K562 (cell line): ENCODE results near the gene ECE2. TPM values are rescaled to one million over a fixed set of nuclear protein-coding genes. Genes with fewer than 3 reads are reported as not detected.

ENCODE experiments used
- ARID1B ChIP-seq: fragments of 450-650 bp; IDR thresholded peaks from 2 replicates; pipeline ENCODE4 v1.6.1; 2016; ENCODE audit warnings: antibody characterized with exemption, mild to moderate bottlenecking, inconsistent platforms
- ARID3B ChIP-seq: fragments of 250-450 bp; sonication (Bioruptor Pico); IDR thresholded peaks from 2 replicates; pipeline ENCODE4 v1.4.0; 2020; ENCODE audit warnings: borderline replicate concordance
- COPS2 ChIP-seq: fragments of 450-650 bp; conservative IDR thresholded peaks from 2 replicates; pipeline ENCODE4 v1.6.1; 2016; ENCODE audit warnings: mild to moderate bottlenecking, moderate library complexity
- EHMT2 ChIP-seq: fragments of 450-650 bp; IDR thresholded peaks from 2 replicates; pipeline ENCODE4 v1.6.1; 2018; ENCODE audit warnings: antibody characterized with exemption
- HDAC8 ChIP-seq: fragments of 450-650 bp; IDR thresholded peaks from 2 replicates; pipeline ENCODE4 v1.6.1; 2016; ENCODE audit warnings: mild to moderate bottlenecking, missing genetic modification characterization, moderate library complexity, missing compliant biosample characterization
- HIVEP1 ChIP-seq: fragments of 250-450 bp; sonication (Bioruptor Pico); IDR thresholded peaks from 2 replicates; pipeline ENCODE4 v1.4.0; 2020; ENCODE audit warnings: mild to moderate bottlenecking
- HMG20B ChIP-seq: fragments of 250-450 bp; sonication (Bioruptor Pico); IDR thresholded peaks from 2 replicates; pipeline ENCODE4 v1.5.0; 2021; ENCODE audit warnings: mild to moderate bottlenecking
- MITF ChIP-seq: IDR thresholded peaks from 2 replicates; pipeline ENCODE4 v1.6.1; 2014; ENCODE audit warnings: antibody characterized with exemption
- MXI1 ChIP-seq: IDR thresholded peaks from 2 replicates; pipeline ENCODE4 v1.6.1; 2011; ENCODE audit warnings: low read depth, mild to moderate bottlenecking, improper control_type of control experiment, low read length
- MYNN ChIP-seq, 2 experiments: sonication (generic); formaldehyde crosslinking in 1 of 2; IDR thresholded peaks; 2 replicates each; pipeline versions ENCODE4 v1.5.0 to v1.6.1; 2016 to 2020; ENCODE audit warnings: antibody characterized with exemption in 1 of 2, missing genetic modification reagents in 1 of 2
- NBN ChIP-seq: fragments of 450-650 bp; IDR thresholded peaks from 2 replicates; pipeline ENCODE4 v1.6.1; 2016; ENCODE audit warnings: low read depth, mild to moderate bottlenecking
- NR1H2 ChIP-seq: sonication (generic); formaldehyde crosslinking; IDR thresholded peaks from 2 replicates; pipeline ENCODE4 v1.4.0; 2020; ENCODE audit warnings: mild to moderate bottlenecking, missing genetic modification reagents
- NR3C1 ChIP-seq: sonication (generic); formaldehyde crosslinking; IDR thresholded peaks from 2 replicates; pipeline ENCODE4 v1.8.1; 2022; ENCODE audit warnings: missing genetic modification reagents
- PRDM10 ChIP-seq: fragments of 450-650 bp; IDR thresholded peaks from 2 replicates; pipeline ENCODE4 v1.6.1; 2018; ENCODE audit not compliant: partially characterized antibody
- RBM15 ChIP-seq: fragments of 200-400 bp; formaldehyde crosslinking; IDR thresholded peaks from 2 replicates; pipeline ENCODE4 v1.6.1; 2018; ENCODE audit warnings: mild to moderate bottlenecking, low read length, moderate library complexity; ENCODE audit not compliant: insufficient read depth
- SMAD1 ChIP-seq: fragments of 150-350 bp; IDR thresholded peaks from 2 replicates; pipeline ENCODE4 v1.6.1; 2014; ENCODE audit warnings: low read length, low read depth; ENCODE audit not compliant: partially characterized antibody
- SMC3 ChIP-seq: conservative IDR thresholded peaks from 2 replicates; pipeline ENCODE4 v1.6.1; 2011; ENCODE audit warnings: low read depth, low read length, improper control_type of control experiment; ENCODE audit not compliant: insufficient read depth
- STAT5B ChIP-seq: fragments of 250-450 bp; sonication (Bioruptor Pico); IDR thresholded peaks from 2 replicates; pipeline ENCODE4 v1.8.0; 2021; ENCODE audit warnings: mild to moderate bottlenecking, inconsistent platforms
- TBP ChIP-seq: optimal IDR thresholded peaks from 2 replicates; pipeline ENCODE3; 2011; ENCODE audit warnings: low read depth, low read length, improper control_type of control experiment
- ZNF140 ChIP-seq: fragments of 250-450 bp; sonication (Bioruptor Pico); IDR thresholded peaks from 2 replicates; pipeline ENCODE4 v1.8.0; 2021; ENCODE audit warnings: moderate library complexity, mild to moderate bottlenecking, inconsistent platforms
- ZNF24 ChIP-seq: fragments of 450-650 bp; IDR thresholded peaks from 2 replicates; pipeline ENCODE4 v1.6.1; 2016
- ZNF695 ChIP-seq: fragments of 450-650 bp; formaldehyde crosslinking; IDR thresholded peaks from 2 replicates; pipeline ENCODE4 v1.4.0; 2020; ENCODE audit warnings: mild to moderate bottlenecking, moderate library complexity
- polyA plus RNA-seq, 8 experiments: library from polyadenylated mRNA; depleted of rRNA in 4 of 8; stranded (reverse) in 5 of 8; unstranded in 3 of 8; fragments of >200 nt; fragmentation: Nextera tagmentation in 2 of 8; fragmentation: Illumina TruSeq in 1 of 8; extraction: Ambion mirVana in 2 of 8; extraction: Trizol in 1 of 8; gene quantifications; 2 replicates each; pipeline versions ENCODE4 v1.2.1 to v1.2.3, GENCODE V29; 2011 to 2014; ENCODE audit warnings: inconsistent platforms in 1 of 8, missing spikeins in 1 of 8
- total RNA-seq, 7 experiments: library from RNA; depleted of rRNA in 6 of 7; stranded (reverse); fragments of >200 nt in 6 of 7; fragmentation: Illumina TruSeq in 2 of 7; extraction: Trizol in 2 of 7; gene quantifications; 2 replicates each; pipeline versions ENCODE4 v1.2.1 to v1.2.3, GENCODE V29; 2011 to 2021; ENCODE audit warnings: low replicate concordance in 1 of 7

ECE2 gene
- total and polyA plus RNA-seq, 9 of the 15 experiments (the other 6 are each of a cell fraction or from before 2014, with no cell fraction given): not detected

GRCh38 chr3:184248454-184249411 is 27.1 kb upstream of the ECE2 start, which contains the start of gene ALG3 (continued):
- peak; percentile 8 for TF ChIP-seq PRDM10
- TF ChIP-seq SMAD1: peak; percentile 30
- no peak for TF ChIP-seq NR3C1 (CRISPR knock-in tag)
- TF ChIP-seq EHMT2: no peak
- TF ChIP-seq NBN: peak; percentile 35; the same call in 1 of the 2 replicates
- TF ChIP-seq TBP: peak; percentile 98
- TF ChIP-seq HIVEP1 (CRISPR knock-in tag): 0 out of 2 replicates have a peak, but pooled peaks have one; percentile 23
- TF ChIP-seq STAT5B (CRISPR knock-in tag): no peak
- TF ChIP-seq MXI1: 0 out of 2 replicates have a peak, but pooled peaks have one; percentile 20
- TF ChIP-seq MITF: no peak
- no peak for TF ChIP-seq ARID1B
- no peak for TF ChIP-seq COPS2
- no peak for TF ChIP-seq HMG20B (CRISPR knock-in tag)
- TF ChIP-seq HDAC8 (tag): 0 out of 2 replicates have a peak, but pooled peaks have one; percentile 30
- TF ChIP-seq MYNN (IDR thresholded peaks at IDR 0.05): no peak
- no peak for TF ChIP-seq MYNN (CRISPR knock-in tag; IDR thresholded peaks at IDR 0.05)
- TF ChIP-seq NR1H2 (CRISPR knock-in tag): peak; percentile 3; the same call in 1 of the 2 replicates
- no peak for TF ChIP-seq ZNF140 (CRISPR knock-in tag)
- TF ChIP-seq ARID3B: 0 out of 2 replicates have a peak, but pooled peaks have one; percentile 59
- TF ChIP-seq RBM15: no peak
- TF ChIP-seq SMC3: no peak
- peak; percentile 29; the same call in 1 of the 2 replicates for TF ChIP-seq ZNF24
- TF ChIP-seq ZNF695: no peak
